Measurements from ENCODE around the gene NXPH1.

The NXPH1 gene

GRCh38 chr7:8500286-8500685 is 66.9 kb downstream of the NXPH1 start:
- no peak for DNase-seq (ENCODE audit: extremely low read depth, low read depth)
- no peak for TF ChIP-seq CTCF (IDR thresholded peaks at IDR 0.05; ENCODE audit: low read depth, low read length)

GRCh38 chr7:8507566-8507965 is 74.2 kb downstream of the NXPH1 start:
- DNase-seq (ENCODE audit: extremely low read depth, low read depth) = no peak
- TF ChIP-seq CTCF (IDR thresholded peaks at IDR 0.05; ENCODE audit: low read depth, low read length) = no peak

GRCh38 chr7:8509621-8510020 is 76.2 kb downstream of the NXPH1 start:
- no peak for DNase-seq (ENCODE audit: extremely low read depth, low read depth)
- no peak for TF ChIP-seq CTCF (IDR thresholded peaks at IDR 0.05; ENCODE audit: low read depth, low read length)

GRCh38 chr7:8511855-8512254 is 78.4 kb downstream of the NXPH1 start:
- no peak for DNase-seq (ENCODE audit: extremely low read depth, low read depth)
- TF ChIP-seq CTCF (IDR thresholded peaks at IDR 0.05; ENCODE audit: low read depth, low read length) = no peak

GRCh38 chr7:8514781-8515519 is 81.5 kb downstream of the NXPH1 start:
- no peak for TF ChIP-seq CTCF (IDR thresholded peaks at IDR 0.05; ENCODE audit: low read depth, low read length)
- DNase-seq (ENCODE audit: extremely low read depth, low read depth) = no peak

- no peak for TF ChIP-seq CTCF (IDR thresholded peaks at IDR 0.05; ENCODE audit: low read depth, low read length)
- no peak for DNase-seq (ENCODE audit: extremely low read depth, low read depth)
Measured at GRCh38 chr7:8515640-8516185, 82.3 kb downstream of the NXPH1 start.

- no peak for TF ChIP-seq CTCF (IDR thresholded peaks at IDR 0.05; ENCODE audit: low read depth, low read length)
- no peak for DNase-seq (ENCODE audit: extremely low read depth, low read depth)
Measured at GRCh38 chr7:8516976-8517375, 83.6 kb downstream of the NXPH1 start.

Measured in AG09319 (cell line).